ENCODE measurements around the gene NUP98. TPM values are rescaled to one million over a fixed set of nuclear protein-coding genes. Genes with fewer than 3 reads are reported as not detected.
A peak's percentile ranks its signal among the peaks of the same experiment; 100 is the strongest.

NUP98 gene
- total RNA-seq, 1 experiment from 2014 or later = 59.7 TPM

DNA sequence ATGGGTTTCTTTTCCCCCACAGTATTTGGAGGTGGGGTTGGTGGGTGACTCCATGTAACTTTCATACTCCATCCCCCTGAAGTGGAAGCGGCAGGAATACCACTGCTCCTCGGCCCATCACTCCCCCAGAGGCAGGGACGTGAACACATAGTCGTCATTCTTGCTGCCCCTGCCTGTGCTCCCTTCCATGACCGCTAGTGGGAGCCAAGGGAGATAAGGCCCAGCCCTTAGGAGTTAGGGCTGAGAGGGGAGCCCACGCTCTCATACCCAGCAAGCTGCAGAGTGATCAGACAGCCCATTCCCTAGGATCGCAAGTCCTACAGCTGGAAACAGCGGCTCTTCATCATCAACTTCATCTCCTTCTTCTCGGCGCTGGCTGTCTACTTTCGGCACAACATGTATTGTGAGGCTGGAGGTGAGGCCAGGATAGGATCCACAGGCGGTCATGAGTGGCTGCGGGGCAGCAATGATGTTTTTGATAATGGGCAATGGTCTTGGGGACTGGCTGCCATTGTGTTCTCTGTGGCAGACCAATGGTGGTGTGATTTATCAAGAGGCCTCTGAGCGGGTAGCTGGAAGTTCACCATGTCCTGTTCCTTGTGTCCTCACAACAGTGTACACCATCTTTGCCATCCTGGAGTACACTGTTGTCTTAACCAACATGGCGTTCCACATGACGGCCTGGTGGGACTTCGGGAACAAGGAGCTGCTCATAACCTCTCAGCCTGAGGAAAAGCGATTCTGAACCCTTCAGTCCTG, 27.5 kb upstream of the NUP98 start:
- DNase-seq = peak in 1 of 2 experiments; percentile 17
- H3K4me3 ChIP-seq = no peak overlapping the region
- no peaks in the 10 kb centered on the region for H3K4me1 ChIP-seq (replicated peaks; ENCODE audit: insufficient read depth)
- intact Hi-C loops (cut with micrococcal nuclease; ENCODE audit: unreplicated experiment) = no loop called here
- CTCF ChIA-PET = no interaction called here
- POLR2A ChIA-PET (ENCODE audit: unreplicated experiment) = no interaction called here
- H3K36me3 ChIP-seq (ENCODE audit: low read depth) = no peaks in the 10 kb centered on the region
- no TSS peak for BruUV-seq (replicated peaks)
- no peak overlapping the region for H3K4me2 ChIP-seq
- TF ChIP-seq, protein P1, sequence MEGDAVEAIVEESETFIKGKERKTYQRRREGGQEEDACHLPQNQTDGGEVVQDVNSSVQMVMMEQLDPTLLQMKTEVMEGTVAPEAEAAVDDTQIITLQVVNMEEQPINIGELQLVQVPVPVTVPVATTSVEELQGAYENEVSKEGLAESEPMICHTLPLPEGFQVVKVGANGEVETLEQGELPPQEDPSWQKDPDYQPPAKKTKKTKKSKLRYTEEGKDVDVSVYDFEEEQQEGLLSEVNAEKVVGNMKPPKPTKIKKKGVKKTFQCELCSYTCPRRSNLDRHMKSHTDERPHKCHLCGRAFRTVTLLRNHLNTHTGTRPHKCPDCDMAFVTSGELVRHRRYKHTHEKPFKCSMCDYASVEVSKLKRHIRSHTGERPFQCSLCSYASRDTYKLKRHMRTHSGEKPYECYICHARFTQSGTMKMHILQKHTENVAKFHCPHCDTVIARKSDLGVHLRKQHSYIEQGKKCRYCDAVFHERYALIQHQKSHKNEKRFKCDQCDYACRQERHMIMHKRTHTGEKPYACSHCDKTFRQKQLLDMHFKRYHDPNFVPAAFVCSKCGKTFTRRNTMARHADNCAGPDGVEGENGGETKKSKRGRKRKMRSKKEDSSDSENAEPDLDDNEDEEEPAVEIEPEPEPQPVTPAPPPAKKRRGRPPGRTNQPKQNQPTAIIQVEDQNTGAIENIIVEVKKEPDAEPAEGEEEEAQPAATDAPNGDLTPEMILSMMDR (conservative IDR thresholded peaks at IDR 0.05) = 0 out of 2 replicates have a peak, but pooled peaks have one; percentile 46
- no peak for TF ChIP-seq EZH2 (IDR thresholded peaks at IDR 0.05; ENCODE audit: low read depth)
- H3K9me3 ChIP-seq (ENCODE audit: insufficient read depth, low read depth) = no peaks in the 10 kb centered on the region
- H3K27ac ChIP-seq = no peak overlapping the region
- no peaks in the 10 kb centered on the region for H4K20me1 ChIP-seq (ENCODE audit: insufficient read depth)
- H3K9me2 ChIP-seq (ENCODE audit: insufficient read depth) = no peaks in the 10 kb centered on the region
- no peak overlapping the region for H2AFZ ChIP-seq
- H3F3A ChIP-seq (ENCODE audit: insufficient read depth, low read depth) = no peaks in the 10 kb centered on the region; the same call in 1 of the 2 replicates
- no peaks in the 10 kb centered on the region for H3K27me3 ChIP-seq (ENCODE audit: insufficient read depth, low read depth)
- no peaks in the 10 kb centered on the region for H3K79me2 ChIP-seq (ENCODE audit: low read depth)

DNA sequence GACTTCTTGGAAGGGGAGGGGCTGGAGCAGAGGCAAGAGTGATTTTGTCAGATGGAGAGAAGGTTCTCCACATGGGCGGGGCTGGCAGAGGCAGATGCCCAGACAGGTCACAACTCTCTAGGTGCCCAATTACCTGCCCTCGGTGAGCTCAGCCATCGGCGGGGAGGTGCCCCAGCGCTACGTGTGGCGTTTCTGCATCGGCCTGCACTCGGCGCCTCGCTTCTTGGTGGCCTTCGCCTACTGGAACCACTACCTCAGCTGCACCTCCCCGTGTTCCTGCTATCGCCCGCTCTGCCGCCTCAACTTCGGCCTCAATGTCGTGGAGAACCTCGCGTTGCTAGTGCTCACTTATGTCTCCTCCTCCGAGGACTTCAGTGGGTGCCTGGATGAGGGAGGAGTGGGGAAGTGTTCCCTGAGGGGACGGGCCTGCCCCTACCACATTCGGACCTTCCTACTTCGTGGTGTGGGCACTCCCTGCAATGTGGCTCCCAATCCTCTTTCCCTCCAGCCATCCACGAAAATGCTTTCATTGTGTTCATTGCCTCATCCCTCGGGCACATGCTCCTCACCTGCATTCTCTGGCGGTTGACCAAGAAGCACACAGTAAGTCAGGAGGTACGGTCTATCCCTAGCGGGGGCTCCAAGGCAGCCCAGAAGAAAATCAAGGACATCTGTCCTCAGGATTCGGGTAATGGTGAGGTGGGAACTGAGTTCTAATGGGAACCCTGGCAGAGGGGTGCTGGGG, 26.6 kb upstream of the NUP98 start:
- BruUV-seq (replicated peaks) = no TSS peak
- TF ChIP-seq, protein P1 (conservative IDR thresholded peaks at IDR 0.05) = no peak
- TF ChIP-seq EZH2 (IDR thresholded peaks at IDR 0.05; ENCODE audit: low read depth) = no peak
- Histone ChIP-seq H3K36me3 (ENCODE audit: low read depth) (no peaks in the 10 kb centered on the region), H3K9me3 (ENCODE audit: insufficient read depth, low read depth) (no peaks in the 10 kb centered on the region), H3K9me2 (ENCODE audit: insufficient read depth) (no peaks in the 10 kb centered on the region), H3K4me1 (replicated peaks; ENCODE audit: insufficient read depth) (no peaks in the 10 kb centered on the region), H2AFZ (no peak overlapping the region), H3K79me2 (ENCODE audit: low read depth) (no peaks in the 10 kb centered on the region), H3K4me3 (no peak overlapping the region), H3F3A (ENCODE audit: insufficient read depth, low read depth) (no peaks in the 10 kb centered on the region; the same call in 1 of the 2 replicates), H3K4me2 (no peak overlapping the region), H4K20me1 (ENCODE audit: insufficient read depth) (no peaks in the 10 kb centered on the region), H3K27me3 (ENCODE audit: insufficient read depth, low read depth) (no peaks in the 10 kb centered on the region), H3K27ac (no peak overlapping the region)
- CTCF ChIA-PET = no interaction called here
- intact Hi-C loops (cut with micrococcal nuclease; ENCODE audit: unreplicated experiment) = no loop called here
- POLR2A ChIA-PET (ENCODE audit: unreplicated experiment) = no interaction called here
- no peak for DNase-seq

DNA sequence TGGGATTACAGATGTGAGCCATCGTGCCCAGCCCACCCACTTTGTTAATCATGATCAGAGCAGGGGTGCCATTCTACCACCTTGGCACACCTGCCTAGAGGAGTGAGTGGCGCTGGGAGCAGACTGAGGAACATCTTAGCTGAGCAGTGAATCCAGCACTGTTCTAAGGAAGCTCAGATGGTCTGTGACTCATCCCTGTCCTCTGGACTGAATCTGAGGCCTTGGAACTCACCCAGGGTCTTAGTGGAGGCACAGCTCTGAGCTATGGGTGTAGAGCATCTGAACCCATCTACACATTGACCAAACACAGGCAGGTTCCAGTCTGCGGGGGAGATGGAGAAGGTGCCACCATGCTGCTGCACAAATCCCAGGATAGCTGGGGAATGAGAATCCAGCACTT, 25.9 kb upstream of the NUP98 start:
- CTCF ChIA-PET = no interaction called here
- H3K4me1 ChIP-seq (replicated peaks; ENCODE audit: insufficient read depth) = no peaks in the 10 kb centered on the region
- no peaks in the 10 kb centered on the region; the same call in 1 of the 2 replicates for H3F3A ChIP-seq (ENCODE audit: insufficient read depth, low read depth)
- no peak overlapping the region for H2AFZ ChIP-seq
- H3K9me2 ChIP-seq (ENCODE audit: insufficient read depth) = no peaks in the 10 kb centered on the region
- H3K9me3 ChIP-seq (ENCODE audit: insufficient read depth, low read depth) = no peaks in the 10 kb centered on the region
- no peaks in the 10 kb centered on the region for H4K20me1 ChIP-seq (ENCODE audit: insufficient read depth)
- no peak overlapping the region for H3K4me3 ChIP-seq
- POLR2A ChIA-PET (ENCODE audit: unreplicated experiment) = no interaction called here
- intact Hi-C loops (cut with micrococcal nuclease; ENCODE audit: unreplicated experiment) = no loop called here
- no peak overlapping the region for H3K27ac ChIP-seq
- H3K79me2 ChIP-seq (ENCODE audit: low read depth) = no peaks in the 10 kb centered on the region
- no TSS peak for BruUV-seq (replicated peaks)
- H3K36me3 ChIP-seq (ENCODE audit: low read depth) = no peaks in the 10 kb centered on the region
- H3K4me2 ChIP-seq = no peak overlapping the region
- DNase-seq = no peak
- no peaks in the 10 kb centered on the region for H3K27me3 ChIP-seq (ENCODE audit: insufficient read depth, low read depth)
- TF ChIP-seq EZH2 (IDR thresholded peaks at IDR 0.05; ENCODE audit: low read depth) = no peak
- TF ChIP-seq, protein P1 (conservative IDR thresholded peaks at IDR 0.05) = no peak
